ENCODE data around the gene DMAC2L.
"Not testable (repeated sequence)": the region's sequence is repeated elsewhere in the genome, so short reads cannot be mapped to it uniquely, and the experiment has no call there.

DMAC2L gene

DNA sequence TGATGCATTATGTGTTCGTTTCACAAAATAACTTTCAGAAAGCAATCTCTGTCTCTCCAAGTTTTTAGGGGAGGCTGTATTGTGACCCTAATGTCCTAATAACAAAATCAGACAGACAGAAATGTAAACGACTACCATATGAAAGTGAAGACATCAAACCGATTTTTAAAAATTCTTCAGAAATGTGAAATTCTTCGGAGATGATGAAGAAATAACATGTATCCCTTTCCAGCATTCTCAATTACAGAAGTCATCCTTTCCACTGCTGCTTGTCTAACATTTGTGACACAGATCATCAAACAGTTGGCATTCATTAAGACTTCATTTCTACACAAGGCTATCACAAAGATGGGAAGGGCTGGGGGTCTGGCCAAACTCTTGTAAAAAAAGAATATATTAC is 41.0 kb downstream of the DMAC2L start:
- Mint-ChIP-seq H3K27ac (no peak overlapping the region), H3K9me3 (no peaks in the 10 kb centered on the region), H3K4me1 (ENCODE audit: low read depth) (peaks cover 11% of the 10 kb centered on the region), H3K27me3 (peaks cover 2% of the 10 kb centered on the region), H3K36me3 (ENCODE audit: low read depth) (no peaks in the 10 kb centered on the region), H3K4me3 (no peak overlapping the region)
- intact Hi-C loops (cut with micrococcal nuclease), result no loop called here

DNA sequence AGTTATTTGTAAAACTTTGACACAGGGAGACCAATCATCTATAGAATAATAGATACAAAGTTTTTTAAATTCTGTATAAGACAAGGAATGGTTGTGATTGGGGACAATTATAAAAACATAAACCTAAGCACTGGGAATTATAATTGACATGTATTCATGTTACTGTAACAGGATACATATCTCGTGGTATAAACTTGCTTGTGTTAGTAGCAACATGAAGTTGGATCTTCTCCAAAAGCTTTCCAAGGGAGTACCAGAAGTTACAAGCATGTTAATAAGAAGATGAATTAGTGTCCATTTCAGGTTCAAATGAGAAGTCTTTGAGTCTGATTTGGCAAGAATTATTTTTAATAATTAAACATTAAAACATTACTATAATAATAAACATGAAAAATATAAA is 42.4 kb downstream of the DMAC2L start:
- Mint-ChIP-seq H3K4me1 (ENCODE audit: low read depth) (peaks cover 11% of the 10 kb centered on the region), H3K27me3 (peaks cover 2% of the 10 kb centered on the region), H3K27ac (no peak overlapping the region), H3K4me3 (no peak overlapping the region), H3K36me3 (ENCODE audit: low read depth) (no peaks in the 10 kb centered on the region), H3K9me3 (no peaks in the 10 kb centered on the region)
- intact Hi-C loops (cut with micrococcal nuclease), result no loop called here

GRCh38 chr14:50355692-50356091 is 43.6 kb downstream of the DMAC2L start:
- Mint-ChIP-seq H3K9me3 (no peaks in the 10 kb centered on the region), H3K36me3 (ENCODE audit: low read depth) (no peaks in the 10 kb centered on the region), H3K4me3 (no peak overlapping the region), H3K27ac (no peak overlapping the region), H3K4me1 (ENCODE audit: low read depth) (peaks cover 11% of the 10 kb centered on the region), H3K27me3 (no peaks in the 10 kb centered on the region)
- intact Hi-C loops (cut with micrococcal nuclease), result no loop called here

DNA sequence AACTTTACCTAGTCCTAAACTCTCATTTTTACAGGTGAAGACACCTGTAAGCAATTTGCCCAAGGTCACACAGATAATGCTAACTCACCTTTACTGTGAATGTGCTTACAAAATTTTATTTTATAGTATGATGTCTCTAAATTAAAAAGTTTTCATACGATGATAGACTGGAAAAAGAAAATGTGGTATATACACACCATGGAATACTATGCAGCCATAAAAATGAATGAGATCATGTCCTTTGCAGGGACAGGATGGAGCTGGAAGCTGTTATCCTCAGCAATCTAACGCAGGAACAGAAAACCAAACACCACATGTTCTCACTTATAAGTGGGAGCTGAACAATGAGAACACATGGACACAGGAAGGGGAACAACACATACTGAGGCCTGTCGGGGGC is 44.2 kb downstream of the DMAC2L start:
- not testable (repeated sequence) for H3K27me3 Mint-ChIP-seq; H3K4me3 Mint-ChIP-seq; H3K4me1 Mint-ChIP-seq (ENCODE audit: low read depth)

GRCh38 chr14:50357124-50357523 is 45.0 kb downstream of the DMAC2L start:
- Mint-ChIP-seq H3K9me3 (no peaks in the 10 kb centered on the region), H3K27me3 (no peaks in the 10 kb centered on the region), H3K36me3 (ENCODE audit: low read depth) (no peaks in the 10 kb centered on the region), H3K4me3 (no peak overlapping the region), H3K4me1 (ENCODE audit: low read depth) (no peaks in the 10 kb centered on the region), H3K27ac (no peak overlapping the region)
- intact Hi-C loops (cut with micrococcal nuclease), result no loop called here

More for the DNA sequence above, 44.2 kb downstream of the DMAC2L start:
- intact Hi-C loops (cut with micrococcal nuclease); H3K27ac Mint-ChIP-seq; H3K36me3 Mint-ChIP-seq (ENCODE audit: low read depth); H3K9me3 Mint-ChIP-seq: not testable (repeated sequence)

- no peak overlapping the region for H3K27ac Mint-ChIP-seq
- H3K27me3 Mint-ChIP-seq, result peaks cover 3% of the 10 kb centered on the region
- no peak overlapping the region for H3K4me3 Mint-ChIP-seq
- intact Hi-C loops (cut with micrococcal nuclease), result no loop called here
- peaks cover 3% of the 10 kb centered on the region for H3K4me1 Mint-ChIP-seq (ENCODE audit: low read depth)
- H3K36me3 Mint-ChIP-seq (ENCODE audit: low read depth), result no peaks in the 10 kb centered on the region
- no peaks in the 10 kb centered on the region for H3K9me3 Mint-ChIP-seq
These were observed 45.8 kb downstream of the DMAC2L start for GRCh38 chr14:50357753-50358395.

GRCh38 chr14:50359631-50360030 is 47.5 kb downstream of the DMAC2L start:
- Mint-ChIP-seq H3K4me1 (ENCODE audit: low read depth) (peaks cover 17% of the 10 kb centered on the region), H3K27me3 (peaks cover 3% of the 10 kb centered on the region), H3K9me3 (no peaks in the 10 kb centered on the region), H3K4me3 (no peak overlapping the region), H3K27ac (no peak overlapping the region), H3K36me3 (ENCODE audit: low read depth) (no peaks in the 10 kb centered on the region)
- intact Hi-C loops (cut with micrococcal nuclease), result no loop called here

GRCh38 chr14:50360093-50360492 is 48.0 kb downstream of the DMAC2L start:
- intact Hi-C loops (cut with micrococcal nuclease), result no loop called here
- Mint-ChIP-seq H3K4me3 (no peak overlapping the region), H3K27ac (no peak overlapping the region), H3K27me3 (peaks cover 3% of the 10 kb centered on the region), H3K36me3 (ENCODE audit: low read depth) (no peaks in the 10 kb centered on the region), H3K4me1 (ENCODE audit: low read depth) (peaks cover 17% of the 10 kb centered on the region), H3K9me3 (no peaks in the 10 kb centered on the region)

DNA sequence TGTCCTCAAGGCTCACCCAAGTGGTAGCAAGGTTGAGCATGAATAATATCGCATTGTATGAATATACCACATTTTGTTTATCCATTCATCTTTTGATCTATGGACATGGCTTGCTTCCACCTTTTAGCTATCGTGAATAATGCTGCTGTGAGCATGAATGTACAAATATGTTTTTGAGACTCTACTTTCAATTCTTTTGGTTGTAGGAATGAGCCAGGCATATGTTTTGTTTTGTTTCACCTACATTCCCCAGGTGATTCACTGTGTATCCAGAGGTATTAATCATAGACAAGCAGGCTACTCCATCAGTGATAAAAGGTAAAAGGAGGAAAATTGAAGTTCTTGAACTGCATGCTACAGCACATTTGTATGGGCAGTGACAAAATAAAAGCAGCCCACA is 48.7 kb downstream of the DMAC2L start:
- Mint-ChIP-seq H3K27ac (no peak overlapping the region), H3K27me3 (peaks cover 3% of the 10 kb centered on the region), H3K36me3 (ENCODE audit: low read depth) (no peaks in the 10 kb centered on the region), H3K4me3 (no peak overlapping the region), H3K9me3 (no peaks in the 10 kb centered on the region), H3K4me1 (ENCODE audit: low read depth) (peaks cover 19% of the 10 kb centered on the region)
- intact Hi-C loops (cut with micrococcal nuclease), result no loop called here

- peaks cover 27% of the 10 kb centered on the region for H3K4me1 Mint-ChIP-seq (ENCODE audit: low read depth)
- H3K4me3 Mint-ChIP-seq; H3K27ac Mint-ChIP-seq; H3K36me3 Mint-ChIP-seq (ENCODE audit: low read depth); intact Hi-C loops (cut with micrococcal nuclease); H3K27me3 Mint-ChIP-seq; H3K9me3 Mint-ChIP-seq: not testable (repeated sequence)
These were observed 49.6 kb downstream of the DMAC2L start for GRCh38 chr14:50361473-50362403.

DNA sequence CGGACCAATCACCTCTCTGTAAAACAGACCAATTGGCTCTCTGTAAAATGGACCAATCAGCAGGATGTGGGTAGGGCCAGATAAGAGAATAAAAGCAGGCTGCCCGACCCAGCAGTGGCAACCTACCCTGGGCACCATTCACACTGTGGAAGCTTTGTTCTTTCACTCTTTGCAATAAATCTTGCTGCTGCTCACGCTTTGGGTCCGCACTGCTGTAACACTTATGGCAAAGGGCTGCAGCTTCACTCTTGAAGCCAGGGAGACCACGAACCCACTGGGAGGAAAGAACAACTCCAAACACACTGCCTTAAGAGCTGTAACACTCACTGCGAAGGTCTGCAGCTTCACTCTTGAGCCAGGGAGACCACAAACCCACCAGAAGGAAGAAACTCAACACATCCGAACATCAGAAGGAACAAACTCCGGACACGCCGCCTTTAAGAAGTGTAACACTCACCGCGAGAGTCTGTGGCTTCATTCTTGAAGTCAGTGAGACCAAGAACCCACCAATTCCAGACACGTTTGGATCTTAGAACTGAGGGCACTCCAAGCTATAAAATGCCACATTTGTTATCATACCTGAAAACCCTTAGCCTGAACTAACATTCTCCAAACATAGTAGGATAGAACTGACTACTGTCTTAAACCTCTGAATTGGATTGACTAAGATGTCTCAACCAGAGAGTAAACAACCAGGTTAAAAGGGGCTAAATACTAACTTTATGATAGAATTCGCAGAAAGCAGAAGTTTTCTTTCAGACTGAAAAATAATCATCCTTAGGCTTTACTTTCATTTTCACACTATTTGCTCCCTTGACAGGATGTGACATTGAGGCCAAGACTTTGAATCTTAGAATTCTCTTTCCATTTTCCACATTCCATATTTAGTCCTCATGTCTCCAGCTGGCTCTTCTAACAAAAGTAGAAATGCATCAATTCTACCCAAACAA is 50.9 kb downstream of the DMAC2L start:
- Mint-ChIP-seq H3K36me3 (ENCODE audit: low read depth) (no peaks in the 10 kb centered on the region), H3K4me3 (peak overlapping the region; percentile 72), H3K9me3 (no peaks in the 10 kb centered on the region), H3K27ac (peak overlapping the region; percentile 77), H3K27me3 (peaks cover 5% of the 10 kb centered on the region), H3K4me1 (ENCODE audit: low read depth) (peaks cover 32% of the 10 kb centered on the region)
- intact Hi-C loops (cut with micrococcal nuclease), result no loop called here

GRCh38 chr14:50363714-50364111 is 51.6 kb downstream of the DMAC2L start:
- Mint-ChIP-seq H3K36me3 (ENCODE audit: low read depth) (no peaks in the 10 kb centered on the region), H3K9me3 (no peaks in the 10 kb centered on the region), H3K27me3 (peaks cover 5% of the 10 kb centered on the region), H3K4me1 (ENCODE audit: low read depth) (peaks cover 32% of the 10 kb centered on the region), H3K27ac (peak overlapping the region; percentile 77), H3K4me3 (peak overlapping the region; percentile 72)
- intact Hi-C loops (cut with micrococcal nuclease), result no loop called here

GRCh38 chr14:50364792-50365191 is 52.7 kb downstream of the DMAC2L start:
- Mint-ChIP-seq H3K27ac (no peak overlapping the region), H3K4me3 (no peak overlapping the region), H3K27me3 (peaks cover 5% of the 10 kb centered on the region), H3K36me3 (ENCODE audit: low read depth) (no peaks in the 10 kb centered on the region), H3K4me1 (ENCODE audit: low read depth) (peaks cover 32% of the 10 kb centered on the region), H3K9me3 (no peaks in the 10 kb centered on the region)
- intact Hi-C loops (cut with micrococcal nuclease), result no loop called here

DNA sequence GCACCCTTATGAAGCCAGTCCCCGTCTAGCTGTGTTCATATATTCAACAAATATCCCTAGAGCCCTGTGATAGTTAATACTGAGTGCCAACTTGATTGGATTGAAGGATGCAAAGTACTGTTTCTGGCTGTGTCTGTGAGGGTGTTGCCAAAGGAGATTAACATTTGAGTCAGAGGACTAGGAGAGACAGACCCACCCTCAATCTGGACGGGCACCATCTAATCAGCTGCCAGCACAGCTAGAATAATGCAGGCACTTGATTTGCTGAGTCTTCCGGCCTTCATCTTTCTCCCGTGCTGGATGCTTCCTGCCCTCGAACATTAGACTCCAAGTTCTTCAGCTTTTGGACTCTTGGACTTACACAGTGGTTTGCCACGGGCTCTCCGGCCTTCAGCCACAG is 53.4 kb downstream of the DMAC2L start:
- peaks cover 32% of the 10 kb centered on the region for H3K4me1 Mint-ChIP-seq (ENCODE audit: low read depth)
- H3K27me3 Mint-ChIP-seq; H3K4me3 Mint-ChIP-seq; intact Hi-C loops (cut with micrococcal nuclease); H3K9me3 Mint-ChIP-seq; H3K36me3 Mint-ChIP-seq (ENCODE audit: low read depth): not testable (repeated sequence)
- peak overlapping the region; percentile 3 for H3K27ac Mint-ChIP-seq

Data from dendritic cell treated with granulocyte-macrophage colony-stimulating factor and Interleukin-4, amounts not matched to agents 40 ng/mL and 50 ng/mL, for 4 days (primary cell).